K562 (cell line): ENCODE measurements around the gene MDH2. TPM values are rescaled to one million over a fixed set of nuclear protein-coding genes. Genes with fewer than 3 reads are reported as not detected.

Source experiments
- ATAC-seq: fragments of 200-7000 bp; cut with Tn5 transposase; 3 replicates; pipeline ENCODE4 v1.9.1; 2020; ENCODE audit warnings: moderate library complexity
- BruUV-seq: library from RNA; stranded (reverse); fragments of 400-500 nt; replicated peaks from 2 replicates; lab custom pipeline; 2021; lab: Mats Ljungman, UMichigan
- CTCF ChIA-PET: fragments of 300-600 bp; formaldehyde crosslinking; extraction: SDS; loops from one replicate; lab custom pipeline; 2021; ENCODE audit warnings: low intra/inter-chr PET ratio; lab: Yijun Ruan, JAX
- POLR2A ChIA-PET: fragments of 300-600, 350-650 bp; sonication (Branson Sonifier 250); formaldehyde crosslinking; extraction: SDS; loops from one replicate; lab custom pipeline; 2021; ENCODE audit warnings: antibody characterized with exemption, inconsistent platforms; lab: Yijun Ruan, JAX
- DNase-seq, 4 experiments: peaks; one replicate each; pipeline versions ENCODE4 v3.0.0 to v3.0.0-alpha.2; 2011 to 2018; ENCODE audit warnings: low spot score in 3 of 4, mixed read lengths in 3 of 4; ENCODE audit errors: extremely low read depth in 1 of 4
- FAIRE-seq: peaks from 2 replicates; lab custom pipeline; 2011; peaks lifted over from hg19 to GRCh38; lab: Jason Lieb, UNC
- H2AFZ ChIP-seq: 2 replicates; pipeline ENCODE4 v1.6.0; 2011; ENCODE audit warnings: low read depth, low read length, control low read depth, inconsistent platforms
- H3K27ac ChIP-seq: fragments of 200-600 bp; 3 replicates; pipeline ENCODE4 v1.8.0; 2011; ENCODE audit warnings: low read depth, mild to moderate bottlenecking, control low read depth, inconsistent platforms, low read length, moderate library complexity, mixed read lengths; ENCODE audit errors: extremely low read depth
- H3K27me3 ChIP-seq, 2 experiments: fragments of 300-600 bp in 1 of 2; 2 replicates in 1 of 2; 3 replicates in 1 of 2; pipeline versions ENCODE4 v1.6.0 to v1.8.0; 2011; ENCODE audit warnings: inconsistent platforms in 2 of 2, low read length in 2 of 2, mild to moderate bottlenecking in 1 of 2, mixed read lengths in 1 of 2, moderate library complexity in 1 of 2; ENCODE audit not compliant: control insufficient read depth in 2 of 2, insufficient read depth in 2 of 2
- H3K36me3 ChIP-seq: fragments of 300-600 bp; 3 replicates; pipeline ENCODE4 v1.8.0; 2011; ENCODE audit warnings: mild to moderate bottlenecking, low read length, inconsistent platforms; ENCODE audit not compliant: control insufficient read depth, insufficient read depth
- H3K4me1 ChIP-seq, 2 experiments: fragments of 200-600 bp in 1 of 2; replicated peaks in 1 of 2; 2 replicates in 1 of 2; 3 replicates in 1 of 2; pipeline versions ENCODE4 v1.5.1 to v1.8.0; 2011; ENCODE audit warnings: inconsistent platforms in 2 of 2, low read length in 2 of 2, mild to moderate bottlenecking in 1 of 2, mixed read lengths in 1 of 2, moderate library complexity in 1 of 2; ENCODE audit not compliant: control insufficient read depth in 2 of 2, insufficient read depth in 2 of 2
- H3K4me2 ChIP-seq: 2 replicates; pipeline ENCODE4 v1.6.1; 2011; ENCODE audit warnings: low read length, control low read depth, inconsistent platforms, mixed read lengths; ENCODE audit not compliant: insufficient read depth
- H3K4me3 ChIP-seq: fragments of 200-600 bp; sonication (generic), shearing (Covaris generic); 2 replicates; pipeline ENCODE4 v1.5.1; 2016; ENCODE audit warnings: control low read depth, inconsistent platforms
- H3K79me2 ChIP-seq: fragments of 200-600 bp; 3 replicates; pipeline ENCODE4 v1.8.0; 2011; ENCODE audit warnings: low read length, inconsistent platforms; ENCODE audit not compliant: control insufficient read depth, insufficient read depth
- H3K9ac ChIP-seq, 2 experiments: 2 replicates each; pipeline versions ENCODE4 v1.6.0 to v1.6.1; 2011; ENCODE audit warnings: low read depth in 2 of 2, low read length in 2 of 2, control low read depth in 1 of 2, inconsistent platforms in 1 of 2, mild to moderate bottlenecking in 1 of 2, mixed read lengths in 1 of 2; ENCODE audit not compliant: insufficient read depth in 1 of 2
- H3K9me1 ChIP-seq: one replicate; pipeline ENCODE4 v1.6.0; 2011; ENCODE audit warnings: inconsistent platforms, mild to moderate bottlenecking, low read length, moderate library complexity; ENCODE audit not compliant: control insufficient read depth, insufficient read depth
- H3K9me3 ChIP-seq: replicated peaks from 2 replicates; pipeline ENCODE4 v1.5.1; 2011; ENCODE audit warnings: low read depth, low read length, inconsistent platforms; ENCODE audit not compliant: control insufficient read depth, insufficient read depth
- H4K20me1 ChIP-seq: replicated peaks from 2 replicates; pipeline ENCODE4 v1.6.1; 2011; ENCODE audit warnings: low read length, inconsistent platforms, mixed read lengths; ENCODE audit not compliant: control insufficient read depth, insufficient read depth
- BACH1 ChIP-seq: fragments of 200-800 bp; sonication (Bioruptor generic); IDR thresholded peaks from 2 replicates; pipeline ENCODE4 v1.6.1; 2016; ENCODE audit warnings: missing genetic modification characterization, missing compliant biosample characterization
- CBFA2T3 ChIP-seq: fragments of 450-650 bp; IDR thresholded peaks from 2 replicates; pipeline ENCODE4 v1.6.1; 2017
- ZBTB40 ChIP-seq, 2 experiments: fragments of 450-650 bp in 1 of 2; sonication (generic) in 1 of 2; formaldehyde crosslinking in 1 of 2; IDR thresholded peaks; 2 replicates each; pipeline versions ENCODE4 v1.7.1 to v1.9.0; 2016 to 2022; ENCODE audit warnings: inconsistent platforms in 1 of 2, mild to moderate bottlenecking in 1 of 2, missing genetic modification reagents in 1 of 2
- ZNF436 ChIP-seq: fragments of 250-450, 450-650 bp; sonication (Bioruptor Pico); formaldehyde crosslinking; IDR thresholded peaks from 2 replicates; pipeline ENCODE4 v1.7.0; 2020; ENCODE audit warnings: mild to moderate bottlenecking
- ZNF445 ChIP-seq: fragments of 250-450 bp; sonication (Bioruptor Pico); IDR thresholded peaks from 2 replicates; pipeline ENCODE4 v1.4.0; 2020; ENCODE audit warnings: low read depth, mild to moderate bottlenecking, moderate library complexity
- ZNF449 ChIP-seq: fragments of 250-450 bp; sonication (Bioruptor Pico); IDR thresholded peaks from 2 replicates; pipeline ENCODE4 v1.8.0; 2022; ENCODE audit warnings: moderate library complexity, mild to moderate bottlenecking, inconsistent platforms
- WGBS: fragments of 100-300 bp; shearing (Covaris generic); methylation state at CpG from one replicate; pipeline ENCODE4 v1.1.6; 2016; ENCODE audit warnings: low coverage, mixed read lengths; ENCODE audit not compliant: insufficient coverage; ENCODE audit errors: missing lambda C conversion rate; 5-methylcytosine and 5-hydroxymethylcytosine counted together
- in situ Hi-C: fragments of 300-500 bp; cut with MboI; formaldehyde crosslinking; loops from 4 replicates; pipeline ENCODE4 v1.15.0; 2018; ENCODE audit warnings: inconsistent platforms, mixed read lengths
- intact Hi-C: fragments of 100-400 bp; cut with micrococcal nuclease; formaldehyde crosslinking; loops from 2 replicates; pipeline ENCODE4 v1.14.2; 2022
- polyA plus RNA-seq, 8 experiments: library from polyadenylated mRNA; depleted of rRNA in 4 of 8; stranded (reverse) in 5 of 8; unstranded in 3 of 8; fragments of >200 nt; fragmentation: Nextera tagmentation in 2 of 8; fragmentation: Illumina TruSeq in 1 of 8; extraction: Ambion mirVana in 2 of 8; extraction: Trizol in 1 of 8; gene quantifications; 2 replicates each; pipeline versions ENCODE4 v1.2.1 to v1.2.3, GENCODE V29; 2011 to 2014; ENCODE audit warnings: inconsistent platforms in 1 of 8, missing spikeins in 1 of 8
- total RNA-seq, 7 experiments: library from RNA; depleted of rRNA in 6 of 7; stranded (reverse); fragments of >200 nt in 6 of 7; fragmentation: Illumina TruSeq in 2 of 7; extraction: Trizol in 2 of 7; gene quantifications; 2 replicates each; pipeline versions ENCODE4 v1.2.1 to v1.2.3, GENCODE V29; 2011 to 2021; ENCODE audit warnings: low replicate concordance in 1 of 7

Gene MDH2
- total and polyA plus RNA-seq, 9 of the 15 experiments (the other 6 are each of a cell fraction or from before 2014, with no cell fraction given), result 106 to 701 (median 242) TPM

GRCh38 chr7:76051840-76052239 lies 3.9 kb downstream of the MDH2 start:
- Histone ChIP-seq H3K4me1 (peaks cover 17 to 19% of the 10 kb centered on the region in 2 experiments), H3K27me3 (no peaks in the 10 kb centered on the region), H3K9me3 (no peaks in the 10 kb centered on the region), H3K79me2 (peaks cover 96% of the 10 kb centered on the region), H3K4me2 (no peak overlapping the region), H3K4me3 (no peak overlapping the region), H3K27ac (no peak overlapping the region), H3K9me1 (peaks cover 6% of the 10 kb centered on the region), H3K9ac (no peak overlapping the region), H4K20me1 (peaks cover 54% of the 10 kb centered on the region), H3K36me3 (peaks cover 79% of the 10 kb centered on the region), H2AFZ (no peak overlapping the region)
- intact Hi-C loops, result no loop called here
- ChIA-PET CTCF (no interaction called here), POLR2A (interaction anchor here (0.7 kb wide), 1 partner anchor 18 kb away, joined by 3 read pairs; no protein-coding TSS in a partner anchor)
- in situ Hi-C loops, result no loop called here
- 79% methylated on average over 4 of the region's 4 CpGs for WGBS
- DNase-seq (no peak), ATAC-seq (no peak), FAIRE-seq (no peak)
- no peak for TF ChIP-seq CBFA2T3
- TF ChIP-seq ZBTB40 (IDR thresholded peaks at IDR 0.05), result no peak
- TF ChIP-seq ZBTB40 (CRISPR knock-in tag; IDR thresholded peaks at IDR 0.05), result no peak
- no peak for TF ChIP-seq ZNF449 (CRISPR knock-in tag)
- TF ChIP-seq ZNF436 (CRISPR knock-in tag), result no peak
- no peak for TF ChIP-seq BACH1
- TF ChIP-seq ZNF445 (CRISPR knock-in tag), result no peak
- BruUV-seq, result no TSS peak
